Fibroblast of skin of right biceps (primary cell): ENCODE results near the gene MARCHF5.
"Not testable (repeated sequence)": the region's sequence is repeated elsewhere in the genome, so short reads cannot be mapped to it uniquely, and the experiment has no call there.

ENCODE experiments used
- DNase-seq: peaks from one replicate; pipeline ENCODE4 v3.0.0-alpha.2; 2013

Gene MARCHF5

GRCh38 chr10:92305133-92306072 is 14.4 kb downstream of the MARCHF5 start:
- no peak for DNase-seq

- no peak for DNase-seq
These were observed 18.3 kb downstream of the MARCHF5 start for GRCh38 chr10:92309272-92309671.

GRCh38 chr10:92313750-92314149 is 22.8 kb downstream of the MARCHF5 start:
- no peak for DNase-seq

GRCh38 chr10:92316610-92317009 is 25.6 kb downstream of the MARCHF5 start:
- DNase-seq: no peak

- DNase-seq: no peak
These were observed 32.1 kb downstream of the MARCHF5 start for GRCh38 chr10:92323079-92323478.

GRCh38 chr10:92327445-92328433 is 36.8 kb downstream of the MARCHF5 start:
- peak; percentile 20 for DNase-seq

GRCh38 chr10:92328993-92329392 is 38.0 kb downstream of the MARCHF5 start:
- DNase-seq: no peak

- DNase-seq: not testable (repeated sequence)
These were observed 39.0 kb downstream of the MARCHF5 start for GRCh38 chr10:92329927-92330326.

- DNase-seq: peak; percentile 73
These were observed 51.8 kb downstream of the MARCHF5 start for GRCh38 chr10:92342796-92343195.

GRCh38 chr10:92345575-92345974 is 54.6 kb downstream of the MARCHF5 start:
- not testable (repeated sequence) for DNase-seq

- DNase-seq: not testable (repeated sequence)
These were observed 56.2 kb downstream of the MARCHF5 start for GRCh38 chr10:92347035-92347676.

GRCh38 chr10:92350411-92350810 is 59.4 kb downstream of the MARCHF5 start:
- DNase-seq: no peak

- DNase-seq: no peak
These were observed 63.6 kb downstream of the MARCHF5 start for GRCh38 chr10:92354587-92354986.

- no peak for DNase-seq
These were observed 65.1 kb downstream of the MARCHF5 start for GRCh38 chr10:92356041-92356440.

- DNase-seq: no peak
These were observed 72.5 kb downstream of the MARCHF5 start for GRCh38 chr10:92363498-92363897.

- no peak for DNase-seq
These were observed 75.5 kb downstream of the MARCHF5 start for GRCh38 chr10:92366412-92367021.

GRCh38 chr10:92377962-92378361 is 87.0 kb downstream of the MARCHF5 start:
- DNase-seq: no peak

- no peak for DNase-seq
These were observed 90.6 kb downstream of the MARCHF5 start for GRCh38 chr10:92381543-92381954.

GRCh38 chr10:92382631-92383030 is 91.7 kb downstream of the MARCHF5 start:
- no peak for DNase-seq

GRCh38 chr10:92384741-92385140 is 93.8 kb downstream of the MARCHF5 start:
- no peak for DNase-seq

- DNase-seq: no peak
These were observed 94.9 kb downstream of the MARCHF5 start for GRCh38 chr10:92385831-92386230.

- peak; percentile 70 for DNase-seq
These were observed 96.4 kb downstream of the MARCHF5 start for GRCh38 chr10:92387289-92387940.
